Nephron progenitor cell (in vitro differentiated cells): Measurements from ENCODE around the gene RPUSD4.

Experiments
- DNase-seq: peaks from one replicate; pipeline ENCODE4 v3.0.0; 2021
- H3K27ac Mint-ChIP-seq: 2 replicates; pipeline ENCODE4 v1.8.0; 2021; ENCODE audit warnings: mild to moderate bottlenecking, moderate library complexity, mixed read lengths
- H3K27me3 Mint-ChIP-seq: 2 replicates; pipeline ENCODE4 v1.8.0; 2021; ENCODE audit warnings: mild to moderate bottlenecking, low read depth, mixed read lengths; ENCODE audit not compliant: poor library complexity
- H3K36me3 Mint-ChIP-seq: 2 replicates; pipeline ENCODE4 v1.8.0; 2021; ENCODE audit warnings: low read depth, mixed read lengths
- H3K4me1 Mint-ChIP-seq: 2 replicates; pipeline ENCODE4 v1.8.0; 2021; ENCODE audit warnings: mixed read lengths
- H3K4me3 Mint-ChIP-seq: 2 replicates; pipeline ENCODE4 v1.8.0; 2021; ENCODE audit warnings: mild to moderate bottlenecking, moderate library complexity, mixed read lengths
- H3K9me3 Mint-ChIP-seq: 2 replicates; pipeline ENCODE4 v1.8.0; 2021; ENCODE audit warnings: mild to moderate bottlenecking, moderate library complexity, mixed read lengths
- CTCF ChIP-seq: fragments of 200-600 bp; sonication (generic); IDR thresholded peaks from 2 replicates; pipeline ENCODE4 v1.5.0; 2021; ENCODE audit warnings: antibody characterized with exemption

Gene RPUSD4

GRCh38 chr11:126189109-126189929 is 22.1 kb downstream of the RPUSD4 start:
- no peak for DNase-seq
- no peaks in the 10 kb centered on the region for H3K9me3 Mint-ChIP-seq
- peaks cover 34% of the 10 kb centered on the region for H3K36me3 Mint-ChIP-seq
- no peak overlapping the region for H3K4me3 Mint-ChIP-seq
- H3K27me3 Mint-ChIP-seq, result no peaks in the 10 kb centered on the region
- H3K27ac Mint-ChIP-seq, result no peak overlapping the region
- H3K4me1 Mint-ChIP-seq, result peaks cover 75% of the 10 kb centered on the region
- no peak for TF ChIP-seq CTCF

- H3K27ac Mint-ChIP-seq, result no peak overlapping the region
- no peak overlapping the region for H3K4me3 Mint-ChIP-seq
- TF ChIP-seq CTCF, result no peak
- H3K9me3 Mint-ChIP-seq, result no peaks in the 10 kb centered on the region
- no peaks in the 10 kb centered on the region for H3K27me3 Mint-ChIP-seq
- peaks cover 72% of the 10 kb centered on the region for H3K4me1 Mint-ChIP-seq
- H3K36me3 Mint-ChIP-seq, result peaks cover 28% of the 10 kb centered on the region
- DNase-seq, result no peak
These were observed 22.9 kb downstream of the RPUSD4 start for GRCh38 chr11:126188332-126189108.

- Mint-ChIP-seq H3K36me3 (peaks cover 36% of the 10 kb centered on the region), H3K9me3 (no peaks in the 10 kb centered on the region), H3K4me1 (peaks cover 56% of the 10 kb centered on the region), H3K27me3 (peaks cover 5% of the 10 kb centered on the region), H3K4me3 (no peak overlapping the region), H3K27ac (no peak overlapping the region)
- TF ChIP-seq CTCF, result no peak
- DNase-seq, result no peak
These were observed 24.5 kb downstream of the RPUSD4 start for GRCh38 chr11:126186708-126187529.

GRCh38 chr11:126186025-126186698 is 25.3 kb downstream of the RPUSD4 start:
- Mint-ChIP-seq H3K27ac (peak overlapping the region; percentile 15), H3K27me3 (peaks cover 5% of the 10 kb centered on the region), H3K36me3 (peaks cover 37% of the 10 kb centered on the region), H3K4me3 (no peak overlapping the region), H3K4me1 (peaks cover 54% of the 10 kb centered on the region), H3K9me3 (no peaks in the 10 kb centered on the region)
- no peak for DNase-seq
- TF ChIP-seq CTCF, result no peak

GRCh38 chr11:126185259-126186024 is 26.0 kb downstream of the RPUSD4 start:
- H3K36me3 Mint-ChIP-seq, result peaks cover 37% of the 10 kb centered on the region
- TF ChIP-seq CTCF, result no peak
- peaks cover 4% of the 10 kb centered on the region for H3K9me3 Mint-ChIP-seq
- no peak overlapping the region for H3K4me3 Mint-ChIP-seq
- peak; percentile 57 for DNase-seq
- peaks cover 9% of the 10 kb centered on the region for H3K27me3 Mint-ChIP-seq
- H3K4me1 Mint-ChIP-seq, result peaks cover 48% of the 10 kb centered on the region
- H3K27ac Mint-ChIP-seq, result peak overlapping the region; percentile 15
